Measurements from ENCODE around the gene MYO5A.

- TF ChIP-seq CTCF (IDR thresholded peaks at IDR 0.05) = no peak
- no peak for TF ChIP-seq FOXP1 (CRISPR knock-in tag; IDR thresholded peaks at IDR 0.05; ENCODE audit: borderline replicate concordance)
- no peak for TF ChIP-seq ZNF416 (CRISPR knock-in tag; IDR thresholded peaks at IDR 0.05)
- no peak for TF ChIP-seq NR2C2 (CRISPR knock-in tag; IDR thresholded peaks at IDR 0.05)
- TF ChIP-seq RELA (CRISPR knock-in tag; IDR thresholded peaks at IDR 0.05; ENCODE audit: borderline replicate concordance) = no peak
- no peak for TF ChIP-seq NFYB (CRISPR knock-in tag; conservative IDR thresholded peaks at IDR 0.05; ENCODE audit: low read depth)
- no peak for TF ChIP-seq ZNF425 (CRISPR knock-in tag; conservative IDR thresholded peaks at IDR 0.05)
- TF ChIP-seq CREB1 (CRISPR knock-in tag; IDR thresholded peaks at IDR 0.05) = no peak
- no peak for TF ChIP-seq SP1 (CRISPR knock-in tag; conservative IDR thresholded peaks at IDR 0.05)
- TF ChIP-seq ESRRA (CRISPR knock-in tag; IDR thresholded peaks at IDR 0.05; ENCODE audit: borderline replicate concordance) = no peak
- no peak for TF ChIP-seq FOXJ3 (CRISPR knock-in tag; IDR thresholded peaks at IDR 0.05; ENCODE audit: borderline replicate concordance)
- TF ChIP-seq, protein P1, sequence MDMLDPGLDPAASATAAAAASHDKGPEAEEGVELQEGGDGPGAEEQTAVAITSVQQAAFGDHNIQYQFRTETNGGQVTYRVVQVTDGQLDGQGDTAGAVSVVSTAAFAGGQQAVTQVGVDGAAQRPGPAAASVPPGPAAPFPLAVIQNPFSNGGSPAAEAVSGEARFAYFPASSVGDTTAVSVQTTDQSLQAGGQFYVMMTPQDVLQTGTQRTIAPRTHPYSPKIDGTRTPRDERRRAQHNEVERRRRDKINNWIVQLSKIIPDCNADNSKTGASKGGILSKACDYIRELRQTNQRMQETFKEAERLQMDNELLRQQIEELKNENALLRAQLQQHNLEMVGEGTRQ (CRISPR knock-in tag; IDR thresholded peaks at IDR 0.05) = no peak
- TF ChIP-seq, protein P2, sequence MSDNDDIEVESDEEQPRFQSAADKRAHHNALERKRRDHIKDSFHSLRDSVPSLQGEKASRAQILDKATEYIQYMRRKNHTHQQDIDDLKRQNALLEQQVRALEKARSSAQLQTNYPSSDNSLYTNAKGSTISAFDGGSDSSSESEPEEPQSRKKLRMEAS (CRISPR knock-in tag; IDR thresholded peaks at IDR 0.05) = no peak
- TF ChIP-seq, protein P3, sequence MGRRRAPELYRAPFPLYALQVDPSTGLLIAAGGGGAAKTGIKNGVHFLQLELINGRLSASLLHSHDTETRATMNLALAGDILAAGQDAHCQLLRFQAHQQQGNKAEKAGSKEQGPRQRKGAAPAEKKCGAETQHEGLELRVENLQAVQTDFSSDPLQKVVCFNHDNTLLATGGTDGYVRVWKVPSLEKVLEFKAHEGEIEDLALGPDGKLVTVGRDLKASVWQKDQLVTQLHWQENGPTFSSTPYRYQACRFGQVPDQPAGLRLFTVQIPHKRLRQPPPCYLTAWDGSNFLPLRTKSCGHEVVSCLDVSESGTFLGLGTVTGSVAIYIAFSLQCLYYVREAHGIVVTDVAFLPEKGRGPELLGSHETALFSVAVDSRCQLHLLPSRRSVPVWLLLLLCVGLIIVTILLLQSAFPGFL (CRISPR knock-in tag; IDR thresholded peaks at IDR 0.05; ENCODE audit: borderline replicate concordance) = no peak
Observed at GRCh38 chr15:52491472-52491871, 37.2 kb downstream of the MYO5A start.
